Prostate gland (tissue), 2 donors: ENCODE results near the gene FNDC3B.

ENCODE experiments used
- POLR2A ChIP-seq: fragments of 450-650 bp; IDR thresholded peaks from one replicate; pipeline ENCODE4 v1.6.1; 2016; ENCODE audit warnings: antibody characterized with exemption, mild to moderate bottlenecking
- TF ChIP-seq, protein P1 (sequence below), 4 experiments: fragments of 200-600 bp in 2 of 4; fragments of 450-650 bp in 2 of 4; sonication (generic) in 2 of 4; IDR thresholded peaks; 1 replicate in 3 of 4; 2 replicates in 1 of 4; pipeline ENCODE4 v1.5.1; 2016 to 2019; ENCODE audit warnings: antibody characterized with exemption in 4 of 4, mild to moderate bottlenecking in 2 of 4, moderate library complexity in 2 of 4

DNA sequence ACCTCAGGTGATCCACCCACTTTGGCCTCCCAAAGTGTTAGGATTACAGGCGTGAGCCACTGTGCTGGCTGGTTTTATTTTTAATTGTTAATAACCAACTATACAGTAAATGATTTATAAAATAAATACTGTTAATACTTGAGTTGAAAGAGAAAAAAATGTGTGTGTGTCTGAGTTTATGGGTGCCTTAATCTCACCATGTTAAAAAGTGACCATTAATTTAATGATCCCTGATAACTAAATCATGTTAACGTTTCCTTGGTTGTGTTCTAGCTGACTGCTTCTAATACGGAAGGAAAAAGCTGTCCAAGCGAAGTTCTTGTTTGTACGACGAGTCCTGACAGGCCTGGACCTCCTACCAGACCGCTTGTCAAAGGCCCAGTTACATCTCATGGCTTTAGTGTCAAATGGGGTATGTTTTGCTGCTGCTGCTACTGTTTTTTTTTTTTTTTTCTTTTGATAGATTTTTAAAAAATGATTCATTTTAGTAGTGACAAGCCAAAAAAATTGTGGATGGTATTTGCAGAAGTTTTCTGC, 295.4 kb downstream of the FNDC3B start:
- TF ChIP-seq, protein P1, sequence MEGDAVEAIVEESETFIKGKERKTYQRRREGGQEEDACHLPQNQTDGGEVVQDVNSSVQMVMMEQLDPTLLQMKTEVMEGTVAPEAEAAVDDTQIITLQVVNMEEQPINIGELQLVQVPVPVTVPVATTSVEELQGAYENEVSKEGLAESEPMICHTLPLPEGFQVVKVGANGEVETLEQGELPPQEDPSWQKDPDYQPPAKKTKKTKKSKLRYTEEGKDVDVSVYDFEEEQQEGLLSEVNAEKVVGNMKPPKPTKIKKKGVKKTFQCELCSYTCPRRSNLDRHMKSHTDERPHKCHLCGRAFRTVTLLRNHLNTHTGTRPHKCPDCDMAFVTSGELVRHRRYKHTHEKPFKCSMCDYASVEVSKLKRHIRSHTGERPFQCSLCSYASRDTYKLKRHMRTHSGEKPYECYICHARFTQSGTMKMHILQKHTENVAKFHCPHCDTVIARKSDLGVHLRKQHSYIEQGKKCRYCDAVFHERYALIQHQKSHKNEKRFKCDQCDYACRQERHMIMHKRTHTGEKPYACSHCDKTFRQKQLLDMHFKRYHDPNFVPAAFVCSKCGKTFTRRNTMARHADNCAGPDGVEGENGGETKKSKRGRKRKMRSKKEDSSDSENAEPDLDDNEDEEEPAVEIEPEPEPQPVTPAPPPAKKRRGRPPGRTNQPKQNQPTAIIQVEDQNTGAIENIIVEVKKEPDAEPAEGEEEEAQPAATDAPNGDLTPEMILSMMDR (IDR thresholded peaks at IDR 0.05): no peak
- TF ChIP-seq POLR2A: no peak
